Thyroid gland (tissue), 4 donors: ENCODE data around the gene MSANTD2.

Source experiments
- CTCF ChIP-seq, 6 experiments: fragments of 200-600 bp in 3 of 6; fragments of 450-650 bp in 3 of 6; sonication (generic) in 3 of 6; IDR thresholded peaks; one replicate each; pipeline ENCODE4 v1.5.1; 2016 to 2019; ENCODE audit warnings: antibody characterized with exemption in 6 of 6, mild to moderate bottlenecking in 2 of 6, inconsistent platforms in 1 of 6, moderate library complexity in 1 of 6
- POLR2A ChIP-seq, 2 donors: fragments of 450-650 bp; IDR thresholded peaks; one replicate each; pipeline ENCODE4 v1.6.1; 2017; ENCODE audit warnings: antibody characterized with exemption in 2 of 2, mild to moderate bottlenecking in 2 of 2, moderate library complexity in 1 of 2

GRCh38 chr11:124843616-124843910 lies 43.4 kb upstream of the MSANTD2 start:
- TF ChIP-seq CTCF (IDR thresholded peaks at IDR 0.05) (no peak), POLR2A (IDR thresholded peaks at IDR 0.05) (no peak)
